Measurements from ENCODE around the gene DAB1.

- TF ChIP-seq POLR2A (IDR thresholded peaks at IDR 0.05) (no peak), CTCF (IDR thresholded peaks at IDR 0.05) (no peak)
These were observed 406.1 kb downstream of the DAB1 start for GRCh38 chr1:57017717-57018116.
